Endothelial cell (in vitro differentiated cells): ENCODE results near the gene FAM199X. TPM values are rescaled to one million over a fixed set of nuclear protein-coding genes. Genes with fewer than 3 reads are reported as not detected.
"Not testable (repeated sequence)": the region's sequence is repeated elsewhere in the genome, so short reads cannot be mapped to it uniquely, and the experiment has no call there.

ENCODE experiments used
- DNase-seq: peaks from one replicate; pipeline ENCODE4 v3.0.0; 2021; ENCODE audit warnings: low spot score
- H3K27ac Mint-ChIP-seq: one replicate; pipeline ENCODE4 v1.8.0; 2021; ENCODE audit warnings: mixed read lengths, inconsistent platforms; ENCODE audit not compliant: unreplicated experiment
- H3K27me3 Mint-ChIP-seq: one replicate; pipeline ENCODE4 v1.8.0; 2021; ENCODE audit warnings: mild to moderate bottlenecking, moderate library complexity, mixed read lengths, inconsistent platforms; ENCODE audit not compliant: unreplicated experiment
- H3K36me3 Mint-ChIP-seq: one replicate; pipeline ENCODE4 v1.8.0; 2021; ENCODE audit warnings: mild to moderate bottlenecking, low read depth, mixed read lengths, inconsistent platforms; ENCODE audit not compliant: unreplicated experiment
- H3K4me1 Mint-ChIP-seq: one replicate; pipeline ENCODE4 v1.8.0; 2021; ENCODE audit warnings: mild to moderate bottlenecking, mixed read lengths, inconsistent platforms; ENCODE audit not compliant: unreplicated experiment
- H3K4me3 Mint-ChIP-seq: one replicate; pipeline ENCODE4 v1.8.0; 2021; ENCODE audit warnings: mild to moderate bottlenecking, mixed read lengths, inconsistent platforms; ENCODE audit not compliant: unreplicated experiment
- H3K9me3 Mint-ChIP-seq: one replicate; pipeline ENCODE4 v1.8.0; 2021; ENCODE audit warnings: mixed read lengths, inconsistent platforms; ENCODE audit not compliant: unreplicated experiment
- total RNA-seq: library from RNA; stranded (reverse); fragmentation: NEBNext Ultra II Directional; extraction: Animal tissue kit (Norgen Biotek cat#: 25700); gene quantifications from one replicate; pipeline ENCODE4 v1.2.1, GENCODE V29; 2021; ENCODE audit not compliant: unreplicated experiment
- TF ChIP-seq, protein P1 (sequence below): fragments of 200-600 bp; sonication (generic); IDR thresholded peaks from one replicate; pipeline ENCODE4 v1.5.0; 2021; ENCODE audit warnings: antibody characterized with exemption; ENCODE audit not compliant: unreplicated experiment

FAM199X gene
- total RNA-seq, 1 donor from 2014 or later: 23.2 TPM

DNA sequence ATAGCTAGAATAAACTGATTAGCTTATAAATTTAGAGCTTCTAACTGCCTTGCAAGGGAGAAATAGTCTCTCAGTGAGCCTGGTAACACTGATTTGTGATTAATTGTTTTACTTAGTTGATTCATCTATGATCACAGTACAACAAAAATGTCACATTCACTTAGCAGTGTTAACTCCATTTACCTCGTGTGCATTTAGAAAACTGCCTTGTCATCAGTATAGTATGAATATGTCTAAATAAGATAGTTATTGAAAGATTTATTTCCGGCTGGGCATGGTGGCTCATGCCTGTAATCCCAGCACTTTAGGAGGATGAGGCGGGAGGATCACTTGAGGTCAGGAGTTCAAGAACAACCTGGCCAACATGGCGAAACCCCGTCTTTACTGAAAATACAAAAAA lies 39.3 kb downstream of the FAM199X start:
- TF ChIP-seq, protein P1, sequence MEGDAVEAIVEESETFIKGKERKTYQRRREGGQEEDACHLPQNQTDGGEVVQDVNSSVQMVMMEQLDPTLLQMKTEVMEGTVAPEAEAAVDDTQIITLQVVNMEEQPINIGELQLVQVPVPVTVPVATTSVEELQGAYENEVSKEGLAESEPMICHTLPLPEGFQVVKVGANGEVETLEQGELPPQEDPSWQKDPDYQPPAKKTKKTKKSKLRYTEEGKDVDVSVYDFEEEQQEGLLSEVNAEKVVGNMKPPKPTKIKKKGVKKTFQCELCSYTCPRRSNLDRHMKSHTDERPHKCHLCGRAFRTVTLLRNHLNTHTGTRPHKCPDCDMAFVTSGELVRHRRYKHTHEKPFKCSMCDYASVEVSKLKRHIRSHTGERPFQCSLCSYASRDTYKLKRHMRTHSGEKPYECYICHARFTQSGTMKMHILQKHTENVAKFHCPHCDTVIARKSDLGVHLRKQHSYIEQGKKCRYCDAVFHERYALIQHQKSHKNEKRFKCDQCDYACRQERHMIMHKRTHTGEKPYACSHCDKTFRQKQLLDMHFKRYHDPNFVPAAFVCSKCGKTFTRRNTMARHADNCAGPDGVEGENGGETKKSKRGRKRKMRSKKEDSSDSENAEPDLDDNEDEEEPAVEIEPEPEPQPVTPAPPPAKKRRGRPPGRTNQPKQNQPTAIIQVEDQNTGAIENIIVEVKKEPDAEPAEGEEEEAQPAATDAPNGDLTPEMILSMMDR: no peak
- Mint-ChIP-seq H3K9me3 (no peaks in the 10 kb centered on the region), H3K4me3 (no peak overlapping the region), H3K27me3 (no peaks in the 10 kb centered on the region), H3K27ac (no peak overlapping the region), H3K36me3 (no peaks in the 10 kb centered on the region), H3K4me1 (no peaks in the 10 kb centered on the region)
- no peak for DNase-seq

DNA sequence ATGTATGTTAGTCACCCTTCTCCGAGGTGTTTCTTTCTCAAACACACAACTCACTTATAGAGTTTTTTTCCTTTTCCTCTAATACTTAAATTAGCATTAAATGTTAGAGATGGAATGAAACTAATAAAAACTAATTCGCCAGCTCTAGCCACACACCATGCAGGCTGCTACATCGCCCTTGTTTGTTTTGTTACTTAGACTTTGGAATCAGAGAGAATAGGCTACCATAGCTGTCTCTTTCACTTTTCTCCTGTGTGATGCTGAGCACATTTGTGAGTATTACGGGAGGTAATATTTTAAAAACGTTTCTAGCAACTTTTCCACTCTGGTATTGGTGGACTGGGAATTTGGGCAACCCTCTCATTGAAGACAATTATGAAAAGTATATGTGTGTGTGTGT lies 44.9 kb downstream of the FAM199X start:
- Mint-ChIP-seq H3K27me3 (no peaks in the 10 kb centered on the region), H3K4me1 (no peaks in the 10 kb centered on the region), H3K27ac (no peak overlapping the region), H3K9me3 (no peaks in the 10 kb centered on the region), H3K4me3 (no peak overlapping the region), H3K36me3 (no peaks in the 10 kb centered on the region)
- TF ChIP-seq, protein P1: no peak
- DNase-seq: no peak

DNA sequence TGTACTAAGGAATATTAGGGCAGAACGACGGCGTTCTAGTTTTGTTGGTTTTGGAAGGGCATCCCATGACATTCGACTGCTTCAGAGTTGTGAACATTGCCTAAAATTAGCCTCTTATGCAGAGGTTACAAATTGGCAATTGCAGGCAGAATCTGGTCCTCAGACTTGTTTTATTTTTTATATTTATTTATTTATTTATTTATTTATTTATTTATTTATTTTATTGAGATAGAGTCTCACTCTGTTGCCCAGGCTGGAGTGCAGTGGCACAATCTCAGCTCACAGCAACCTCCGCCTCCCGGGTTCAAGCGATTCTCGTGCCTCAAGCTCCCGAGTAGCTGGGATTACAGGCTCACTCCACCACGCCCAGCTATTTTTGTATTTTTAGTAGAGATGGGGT lies 63.8 kb downstream of the FAM199X start:
- not testable (repeated sequence) for H3K4me1 Mint-ChIP-seq, H3K36me3 Mint-ChIP-seq, DNase-seq, H3K27ac Mint-ChIP-seq, H3K4me3 Mint-ChIP-seq, H3K9me3 Mint-ChIP-seq, H3K27me3 Mint-ChIP-seq

Other genes with a start within 250 kb of the FAM199X start
- 20.1 TPM for gene TMSB15B, start 203.8 kb upstream of the FAM199X start, total RNA-seq
- not detected for gene H2BW1, start 152.7 kb upstream of the FAM199X start, total RNA-seq
- gene H2BW2, start 126.5 kb upstream of the FAM199X start, total RNA-seq: not detected
- 8.6 TPM for gene TMSB15C, start 90.2 kb upstream of the FAM199X start, total RNA-seq
- 3.6 TPM for gene ZCCHC18, start 53.9 kb upstream of the FAM199X start, total RNA-seq
- 4.4 TPM for gene SLC25A53, start 9.4 kb upstream of the FAM199X start, total RNA-seq
- not detected for gene ESX1, start 88.5 kb downstream of the FAM199X start, total RNA-seq